Stimulated activated CD8-positive, alpha-beta memory T cell treated with anti-CD3 and anti-CD28 coated beads, Interleukin-12 subunit alpha, Interleukin-12 subunit beta, amount 100 ng/mL, for 4 hours (primary cell): Measurements from ENCODE around the gene COL23A1.

ENCODE experiments used
- DNase-seq: peaks from one replicate; pipeline ENCODE4 v3.0.0-alpha.2; 2020; ENCODE audit warnings: low read depth

Gene COL23A1

DNA sequence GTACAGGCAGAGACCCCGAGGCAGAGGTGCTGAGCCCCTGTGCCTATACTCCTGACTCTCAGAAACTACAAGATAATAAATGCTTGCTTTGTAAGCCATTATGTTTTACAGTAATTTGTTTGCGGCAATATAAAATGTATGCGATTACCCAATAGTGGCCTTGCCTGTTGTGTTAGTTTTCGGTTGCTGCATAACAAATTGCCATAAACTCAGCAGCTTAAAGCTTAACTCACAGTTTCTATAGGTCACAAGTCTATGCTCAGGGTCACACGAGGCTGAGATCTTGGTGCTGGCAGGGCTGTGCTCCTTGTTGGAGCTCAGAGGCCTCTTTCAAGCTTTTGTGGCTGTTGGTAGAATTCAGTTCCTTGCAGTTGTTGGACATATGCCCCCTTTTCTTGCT is 114.8 kb downstream of the COL23A1 start:
- DNase-seq, result no peak

- DNase-seq, result no peak
Measured at GRCh38 chr5:178474562-178475184, 115.5 kb downstream of the COL23A1 start.

DNA sequence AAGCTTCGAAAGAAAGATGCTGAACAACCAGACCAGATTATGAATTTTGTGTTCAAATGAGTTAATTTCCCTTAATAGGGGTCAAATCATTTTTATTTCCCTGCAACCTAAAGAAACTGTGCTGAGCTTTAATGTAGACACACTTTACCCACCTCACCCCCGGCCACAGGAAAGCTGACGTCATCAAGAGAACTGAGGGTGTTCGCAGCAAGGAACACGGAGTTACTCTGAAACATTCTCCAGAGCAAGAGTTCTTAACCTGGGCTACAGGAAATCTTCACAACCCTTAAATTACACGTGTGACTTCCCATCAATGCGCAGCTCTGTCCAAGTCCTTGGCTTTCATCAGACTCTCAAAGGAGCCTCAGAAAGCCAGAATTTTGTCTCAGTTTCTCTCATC is 116.3 kb downstream of the COL23A1 start:
- no peak for DNase-seq

- no peak for DNase-seq
Measured at GRCh38 chr5:178472138-178472537, 118.1 kb downstream of the COL23A1 start.

DNA sequence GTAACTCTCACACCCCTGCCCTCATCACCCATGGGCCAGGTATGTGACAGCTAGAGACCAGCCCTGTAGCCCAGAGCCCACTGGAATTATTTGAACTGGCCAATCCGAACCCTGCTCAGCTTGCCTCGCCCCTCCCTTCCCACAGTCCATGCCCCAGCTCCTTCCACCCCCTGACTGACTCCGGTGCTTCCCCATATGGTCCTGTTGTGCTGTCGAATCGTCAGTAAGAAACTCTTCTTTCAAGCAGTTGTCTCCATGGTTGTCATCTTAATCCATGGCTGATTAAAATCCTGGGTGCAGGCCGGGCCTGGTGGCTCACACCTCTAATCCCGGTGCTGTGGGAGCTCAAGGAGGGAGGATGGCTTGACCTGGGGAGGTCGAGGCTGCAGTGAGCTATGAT is 118.5 kb downstream of the COL23A1 start:
- no peak for DNase-seq

- DNase-seq, result no peak
Measured at GRCh38 chr5:178470760-178471025, 119.5 kb downstream of the COL23A1 start.

DNA sequence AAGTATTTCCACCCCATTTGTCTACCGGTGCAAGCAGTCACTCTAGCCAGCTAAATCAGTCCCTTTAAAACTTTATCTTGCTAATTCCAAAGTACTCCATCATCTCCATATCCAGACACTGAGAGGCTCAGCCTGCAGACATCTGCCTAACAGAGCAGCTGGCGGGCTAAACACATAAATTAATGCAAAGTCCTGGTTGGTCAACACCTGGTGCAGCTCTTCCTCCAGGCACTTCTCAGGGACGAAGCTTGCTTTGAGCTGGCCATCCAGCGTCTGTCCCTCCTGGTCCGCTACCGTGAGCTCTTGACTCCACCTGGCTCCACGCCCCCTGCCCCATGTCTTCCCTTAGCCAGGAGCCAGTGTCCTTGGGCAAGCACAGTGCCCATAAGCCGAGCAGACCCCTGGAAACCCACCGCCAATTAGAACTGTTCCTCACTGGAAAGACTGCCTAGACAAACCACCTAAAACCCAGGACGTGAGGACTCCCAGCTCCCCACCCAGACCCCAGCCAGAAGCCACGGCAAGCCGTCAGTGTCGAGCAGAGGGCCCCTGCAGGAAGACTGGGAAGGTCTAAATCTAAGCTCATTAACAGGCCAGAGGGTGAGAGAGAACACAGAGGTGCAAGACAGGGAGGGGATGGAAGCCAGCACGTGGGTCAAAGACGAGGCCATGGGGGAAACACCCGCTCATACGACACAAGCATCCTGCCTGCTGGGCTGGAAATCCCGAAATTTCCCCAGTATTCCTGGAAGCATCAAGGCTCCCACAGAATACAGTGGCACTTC is 120.0 kb downstream of the COL23A1 start:
- DNase-seq, result no peak

GRCh38 chr5:178469011-178469974 is 120.9 kb downstream of the COL23A1 start:
- DNase-seq, result no peak

- no peak for DNase-seq
Measured at GRCh38 chr5:178468196-178468685, 122.0 kb downstream of the COL23A1 start.

GRCh38 chr5:178467568-178468195 is 122.5 kb downstream of the COL23A1 start:
- DNase-seq, result no peak

GRCh38 chr5:178467205-178467567 is 123.0 kb downstream of the COL23A1 start:
- DNase-seq, result no peak

GRCh38 chr5:178466342-178466741 is 123.9 kb downstream of the COL23A1 start:
- DNase-seq, result no peak

DNA sequence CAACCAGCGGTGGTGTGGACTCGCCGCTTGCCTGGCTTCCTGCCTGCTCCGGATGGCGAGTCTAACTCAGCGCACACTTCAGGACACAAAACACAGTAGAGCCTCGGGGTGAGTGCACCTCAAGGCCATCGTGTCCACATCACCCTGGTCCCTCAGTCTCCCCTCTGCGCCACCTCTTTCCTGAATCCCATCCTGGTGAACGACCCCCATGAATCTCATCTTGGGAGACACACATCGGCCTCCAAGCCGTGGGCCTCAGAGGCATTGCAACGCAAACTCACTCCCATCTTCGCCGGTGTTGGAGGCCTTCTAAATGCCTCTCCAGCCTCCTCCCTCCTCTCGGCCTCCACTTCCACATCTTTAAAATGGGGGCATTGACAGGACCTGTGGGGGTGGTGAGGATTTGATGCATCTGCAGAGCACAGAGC is 124.3 kb downstream of the COL23A1 start:
- DNase-seq, result no peak

GRCh38 chr5:178465228-178465860 is 124.8 kb downstream of the COL23A1 start:
- DNase-seq, result no peak

GRCh38 chr5:178464431-178465048 is 125.7 kb downstream of the COL23A1 start:
- no peak for DNase-seq

- DNase-seq, result no peak
Measured at GRCh38 chr5:178463321-178464155, 126.7 kb downstream of the COL23A1 start.

DNA sequence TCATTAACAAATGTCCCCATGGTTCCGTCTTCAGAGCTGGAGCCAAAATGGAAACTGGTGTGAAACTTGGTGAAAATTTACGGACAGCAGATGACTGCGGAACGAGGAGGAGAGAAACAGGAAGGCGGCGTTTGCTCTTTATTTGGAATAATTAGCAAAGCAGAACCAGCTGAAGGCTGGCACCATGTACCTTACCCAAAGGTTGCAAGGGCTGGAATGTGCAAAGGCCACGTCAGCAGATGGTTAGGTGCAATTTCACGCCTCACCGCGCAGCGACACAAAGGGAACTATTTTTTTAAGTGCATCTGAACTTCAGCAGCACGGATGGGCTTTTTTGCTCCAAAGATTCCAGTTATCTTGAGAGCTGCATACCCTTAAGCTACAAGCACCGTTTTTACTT is 127.4 kb downstream of the COL23A1 start:
- DNase-seq, result no peak

- DNase-seq, result no peak
Measured at GRCh38 chr5:178462076-178462475, 128.1 kb downstream of the COL23A1 start.

- no peak for DNase-seq
Measured at GRCh38 chr5:178461004-178461730, 129.0 kb downstream of the COL23A1 start.

GRCh38 chr5:178460598-178460997 is 129.6 kb downstream of the COL23A1 start:
- DNase-seq, result no peak
